IPS DF 4.7 (cell line): ENCODE measurements around the gene PITRM1.
"Not testable (repeated sequence)": the region's sequence is repeated elsewhere in the genome, so short reads cannot be mapped to it uniquely, and the experiment has no call there.

Experiments
- DNase-seq: peaks from one replicate; pipeline ENCODE4 v3.0.0-alpha.2; 2013; ENCODE audit warnings: low spot score; ENCODE audit errors: extremely low read depth

PITRM1 gene

GRCh38 chr10:3123571-3124411 is 48.8 kb downstream of the PITRM1 start:
- no peak for DNase-seq

GRCh38 chr10:3122486-3123205 is 49.9 kb downstream of the PITRM1 start:
- DNase-seq, result no peak

GRCh38 chr10:3122034-3122433 is 50.5 kb downstream of the PITRM1 start:
- DNase-seq, result no peak

GRCh38 chr10:3119796-3120459 is 52.7 kb downstream of the PITRM1 start:
- DNase-seq, result no peak

GRCh38 chr10:3118641-3119091 is 53.9 kb downstream of the PITRM1 start:
- no peak for DNase-seq

- DNase-seq, result no peak
Observed at GRCh38 chr10:3117486-3117885, 55.1 kb downstream of the PITRM1 start.

- no peak for DNase-seq
Observed at GRCh38 chr10:3116508-3117100, 56.0 kb downstream of the PITRM1 start.

GRCh38 chr10:3115685-3116084 is 56.9 kb downstream of the PITRM1 start:
- no peak for DNase-seq

GRCh38 chr10:3113343-3113720 is 59.2 kb downstream of the PITRM1 start:
- no peak for DNase-seq

GRCh38 chr10:3111621-3112163 is 60.9 kb downstream of the PITRM1 start:
- DNase-seq, result no peak

GRCh38 chr10:3110782-3111620 is 61.6 kb downstream of the PITRM1 start:
- DNase-seq, result no peak

GRCh38 chr10:3109633-3110032 is 62.9 kb downstream of the PITRM1 start:
- DNase-seq, result no peak

- no peak for DNase-seq
Observed at GRCh38 chr10:3109196-3109595, 63.4 kb downstream of the PITRM1 start.

- DNase-seq, result no peak
Observed at GRCh38 chr10:3108575-3109105, 63.9 kb downstream of the PITRM1 start.

GRCh38 chr10:3108033-3108432 is 64.5 kb downstream of the PITRM1 start:
- no peak for DNase-seq

GRCh38 chr10:3107426-3107961 is 65.1 kb downstream of the PITRM1 start:
- DNase-seq, result no peak

GRCh38 chr10:3106928-3107425 is 65.6 kb downstream of the PITRM1 start:
- no peak for DNase-seq

GRCh38 chr10:3106328-3106727 is 66.3 kb downstream of the PITRM1 start:
- not testable (repeated sequence) for DNase-seq

GRCh38 chr10:3105905-3106304 is 66.7 kb downstream of the PITRM1 start:
- DNase-seq, result no peak

- DNase-seq, result no peak
Observed at GRCh38 chr10:3105166-3105565, 67.4 kb downstream of the PITRM1 start.
